ENCODE results near the gene TMEM115.

The TMEM115 gene

DNA sequence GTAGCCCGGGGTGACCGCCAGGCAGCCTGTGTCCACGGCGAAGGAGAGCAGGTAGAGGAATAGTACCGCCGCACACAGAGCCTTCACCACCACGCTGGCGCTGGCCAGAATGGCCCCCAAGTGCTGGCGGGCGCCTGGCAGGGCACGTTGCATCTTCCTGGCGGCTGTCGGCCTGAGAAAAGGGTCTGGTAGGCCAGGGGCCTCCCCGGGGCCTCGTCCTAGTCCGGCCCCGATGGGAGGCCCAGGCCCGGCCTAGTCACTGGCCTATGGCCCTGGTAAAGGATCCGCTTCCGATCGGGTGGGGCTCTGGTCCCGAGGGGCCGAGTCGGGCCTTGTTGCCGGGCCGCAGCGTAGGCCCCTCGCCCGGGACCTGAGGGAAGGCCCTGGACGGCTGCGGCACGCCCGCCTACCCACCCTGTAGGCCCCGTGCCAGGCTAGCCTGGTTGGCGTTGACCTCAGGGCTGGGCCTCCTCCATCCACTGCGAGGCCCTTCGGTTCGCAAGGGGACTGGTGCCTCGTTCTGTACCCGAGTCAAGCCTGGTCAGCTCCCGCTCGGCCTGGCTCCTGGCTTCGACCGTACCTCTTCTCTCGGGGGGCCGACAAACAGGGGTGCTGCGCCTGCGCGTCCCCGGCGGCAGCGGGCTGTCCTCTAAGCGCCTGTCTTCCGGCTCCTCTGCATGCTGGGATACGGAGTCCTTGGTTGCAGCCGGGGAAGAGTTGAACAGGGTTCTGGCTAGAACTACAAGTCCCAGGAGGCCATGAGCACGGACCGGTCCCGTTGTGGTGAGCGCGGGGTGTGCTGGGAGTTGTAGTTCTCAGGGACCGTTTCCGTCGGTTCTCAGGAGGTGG lies at the start of gene TMEM115:
Gene TMEM115 (minus strand): TSS at position 611 of the 849 bp plus-strand sequence. CDS start 458 bp downstream, at position 153.
- peak; percentile 81 to 96 for DNase-seq (ENCODE audit: low read depth in 1 of 2, low spot score in 1 of 2)

- no peak for DNase-seq (ENCODE audit: low read depth in 1 of 2, low spot score in 1 of 2)
Observed at GRCh38 chr3:50408443-50408944, 49.2 kb upstream of the TMEM115 start.

- no peak for DNase-seq (ENCODE audit: low read depth in 1 of 2, low spot score in 1 of 2)
Observed at GRCh38 chr3:50406487-50406886, 47.2 kb upstream of the TMEM115 start.

DNA sequence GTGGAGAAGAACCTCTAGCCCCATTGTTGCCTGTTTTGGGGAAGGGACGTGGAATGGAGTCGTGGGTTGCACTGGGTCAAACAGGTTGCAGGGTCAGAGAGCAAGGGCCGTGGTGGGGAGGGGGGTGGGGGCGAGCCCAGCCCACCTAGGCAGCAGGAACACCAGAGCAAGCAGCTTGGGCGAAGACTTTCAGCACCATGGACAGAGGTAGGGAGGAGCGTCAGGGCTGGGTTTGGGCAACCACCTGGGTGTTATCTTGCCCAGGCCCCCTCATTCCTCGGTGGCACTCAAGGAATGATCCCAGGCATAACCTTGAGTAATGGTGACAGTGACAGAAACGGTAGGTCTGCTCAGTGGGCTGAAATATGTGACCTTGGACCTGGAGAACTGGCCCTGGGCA lies 45.9 kb upstream of the TMEM115 start:
- DNase-seq (ENCODE audit: low read depth in 1 of 2, low spot score in 1 of 2) = no peak

DNA sequence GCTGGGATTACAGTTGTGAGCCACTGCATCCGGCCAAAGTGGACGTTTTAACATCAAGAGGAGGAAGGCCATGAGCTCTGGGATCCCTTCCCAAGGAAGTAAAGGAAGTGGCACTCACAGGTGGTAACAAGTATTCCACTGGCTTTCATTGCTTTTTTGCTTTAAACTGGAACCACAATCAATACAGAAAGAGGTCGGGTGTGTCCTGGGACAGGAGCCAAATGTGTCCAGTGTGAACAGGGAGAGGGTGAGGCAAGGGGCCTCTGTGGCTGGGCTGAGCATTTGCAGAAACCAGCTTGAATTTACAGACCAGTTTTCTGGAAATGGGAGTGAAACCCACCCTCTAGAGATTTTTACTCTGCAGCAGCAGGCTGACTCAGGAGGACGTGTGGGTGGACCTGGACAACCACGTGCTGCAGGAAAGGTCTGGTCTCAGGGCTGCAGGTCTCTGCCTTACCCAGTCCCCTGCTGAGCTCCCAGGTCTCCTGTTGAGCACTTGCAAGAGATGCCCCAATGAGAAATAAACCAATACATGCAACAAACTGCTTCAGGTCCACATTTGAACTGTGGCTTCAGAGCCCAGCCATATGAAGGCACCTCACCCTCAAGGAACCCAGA lies 42.8 kb upstream of the TMEM115 start:
- no peak for DNase-seq (ENCODE audit: low read depth in 1 of 2, low spot score in 1 of 2)

DNA sequence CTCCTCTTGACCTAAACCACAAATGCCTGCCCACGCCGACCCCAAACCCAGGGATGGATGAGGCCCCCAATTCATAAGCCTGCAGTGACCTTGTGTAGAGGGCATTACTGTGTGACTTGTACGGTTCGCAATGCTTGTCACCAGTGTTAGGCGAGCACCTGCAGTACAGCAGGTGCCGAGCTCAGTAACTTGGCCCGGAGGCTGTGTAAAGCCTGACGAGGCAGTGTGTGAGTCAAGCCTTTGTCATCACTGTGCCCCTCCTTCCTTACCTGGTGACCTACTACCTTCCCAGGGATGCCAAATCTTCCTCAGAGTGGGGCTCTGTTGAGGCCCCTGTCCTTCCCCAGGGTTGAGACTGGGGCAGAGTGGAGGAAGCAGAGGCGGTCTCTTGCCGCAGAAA lies 37.2 kb upstream of the TMEM115 start:
- DNase-seq (ENCODE audit: low read depth in 1 of 2, low spot score in 1 of 2) = no peak

- no peak for DNase-seq (ENCODE audit: low read depth in 1 of 2, low spot score in 1 of 2)
Observed at GRCh38 chr3:50395070-50395860, 35.9 kb upstream of the TMEM115 start.

GRCh38 chr3:50393061-50393460 lies 33.7 kb upstream of the TMEM115 start:
- DNase-seq (ENCODE audit: low read depth in 1 of 2, low spot score in 1 of 2) = no peak

DNA sequence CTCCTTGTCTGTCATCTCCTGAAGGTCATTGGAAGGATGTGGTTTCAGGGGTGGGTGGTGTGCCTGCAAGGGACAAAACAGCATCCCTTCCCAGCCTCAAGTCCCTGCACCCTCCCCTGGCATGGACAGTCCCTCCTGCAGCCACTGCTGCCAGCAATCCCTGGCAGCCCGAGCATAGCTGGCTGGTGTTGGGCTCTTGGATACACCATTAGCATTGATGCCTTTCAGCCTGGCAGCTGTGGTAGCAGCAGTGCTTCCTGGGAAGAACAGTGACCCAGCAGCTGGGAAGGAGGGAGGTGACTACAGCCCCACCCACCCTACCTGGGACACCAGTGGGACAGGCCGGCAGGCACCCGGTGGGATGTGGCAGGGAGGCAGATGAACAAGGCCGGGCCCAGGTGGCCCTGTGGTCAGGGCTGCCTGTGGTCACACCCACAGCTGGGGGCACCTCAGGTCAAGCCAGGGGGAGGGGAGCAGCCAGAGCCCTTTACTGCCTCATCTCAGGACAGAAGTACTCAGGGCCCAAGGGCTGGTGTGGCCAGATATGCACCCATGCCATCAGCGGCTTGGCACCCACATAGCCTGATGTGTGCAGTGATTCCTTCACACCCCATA lies 32.9 kb upstream of the TMEM115 start:
- DNase-seq (ENCODE audit: low read depth in 1 of 2, low spot score in 1 of 2) = no peak

DNA sequence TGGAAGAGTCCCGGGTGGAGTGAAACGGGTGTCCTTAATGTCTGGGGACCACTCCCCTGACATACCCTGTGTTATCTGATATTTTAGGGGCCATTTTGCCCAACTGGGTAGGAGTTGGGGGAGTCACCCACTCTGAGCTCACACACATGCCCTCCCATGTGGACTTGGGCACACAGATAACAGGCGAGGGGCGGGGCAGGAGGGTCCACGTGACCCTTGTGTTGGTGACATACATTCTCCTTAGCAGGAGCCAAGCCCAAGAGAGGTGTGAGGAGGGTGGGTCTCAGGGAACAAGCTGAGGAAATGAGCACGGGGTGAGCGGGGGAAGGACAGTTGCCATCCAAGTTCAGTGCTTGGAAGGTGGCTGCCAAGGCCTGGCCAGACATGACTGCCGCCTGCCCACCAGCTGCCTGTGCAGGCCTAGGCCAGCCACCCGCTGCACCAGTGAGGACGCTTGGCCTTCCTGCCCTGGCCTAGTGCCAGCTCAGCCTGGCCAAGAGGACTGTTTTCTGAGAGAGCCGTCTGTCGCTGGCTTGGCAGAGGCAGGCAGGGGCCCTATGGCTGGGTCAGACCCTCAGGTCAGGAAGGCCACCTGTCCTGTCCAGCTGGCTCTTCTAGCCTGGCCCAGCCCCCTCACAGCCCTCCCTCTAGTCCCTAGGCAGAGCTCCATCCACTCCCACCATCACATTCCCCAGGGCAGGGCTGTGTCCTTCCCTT lies 31.3 kb upstream of the TMEM115 start:
- DNase-seq (ENCODE audit: low read depth in 1 of 2, low spot score in 1 of 2) = no peak

DNA sequence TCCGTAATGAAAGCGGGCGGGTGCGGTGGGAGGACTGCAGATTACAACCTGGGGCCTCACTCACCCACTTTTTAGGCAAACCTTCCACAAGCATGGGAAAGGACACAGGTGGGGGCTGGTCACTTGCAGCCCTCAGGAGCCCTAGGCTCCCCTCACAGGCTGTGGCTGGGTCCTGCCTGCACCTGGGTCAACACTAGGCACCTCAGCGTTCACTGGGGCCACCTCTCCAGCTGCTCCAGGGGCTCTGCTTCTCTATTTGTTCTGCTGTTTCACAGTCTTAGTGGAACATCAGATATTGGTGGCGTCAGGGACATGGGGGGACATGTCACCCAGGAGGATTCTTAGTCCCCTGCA lies 30.1 kb upstream of the TMEM115 start:
- DNase-seq (ENCODE audit: low read depth in 1 of 2, low spot score in 1 of 2) = no peak

DNA sequence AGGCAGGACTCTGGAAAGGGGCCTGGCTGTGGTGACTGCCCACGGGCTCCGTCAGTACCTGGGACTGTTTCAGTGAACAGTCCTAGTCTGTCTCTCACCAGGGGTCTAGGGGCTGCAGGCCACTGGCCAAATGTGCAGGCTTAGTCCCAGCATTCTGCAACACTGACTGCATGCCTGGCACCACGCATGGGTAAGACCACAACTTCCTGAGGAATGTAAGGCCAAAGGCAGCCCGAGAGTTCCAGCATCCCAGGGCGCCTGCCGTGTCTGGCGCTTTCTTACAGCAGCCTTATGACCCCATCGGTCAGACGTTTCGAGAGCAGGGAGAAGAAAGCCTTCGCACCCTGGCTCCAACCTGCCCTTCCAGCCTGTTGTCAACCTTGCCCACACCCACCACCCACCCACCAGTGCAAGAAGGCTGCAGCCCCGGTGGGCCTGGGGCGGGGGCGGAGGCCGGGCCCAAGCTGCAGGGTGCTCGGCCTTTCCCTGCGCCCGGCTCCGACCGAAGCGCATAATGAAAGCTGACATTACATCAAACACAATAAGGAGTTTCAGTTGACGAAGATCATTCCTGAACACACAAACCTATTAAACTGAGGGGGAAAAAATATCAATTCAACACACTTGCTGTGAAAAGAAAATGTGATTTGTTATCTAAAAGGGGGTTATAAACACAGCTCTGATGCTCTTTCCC lies 29.5 kb upstream of the TMEM115 start:
- DNase-seq (ENCODE audit: low read depth in 1 of 2, low spot score in 1 of 2) = no peak

- no peak for DNase-seq (ENCODE audit: low read depth in 1 of 2, low spot score in 1 of 2)
Observed at GRCh38 chr3:50388016-50388719, 28.8 kb upstream of the TMEM115 start.

DNA sequence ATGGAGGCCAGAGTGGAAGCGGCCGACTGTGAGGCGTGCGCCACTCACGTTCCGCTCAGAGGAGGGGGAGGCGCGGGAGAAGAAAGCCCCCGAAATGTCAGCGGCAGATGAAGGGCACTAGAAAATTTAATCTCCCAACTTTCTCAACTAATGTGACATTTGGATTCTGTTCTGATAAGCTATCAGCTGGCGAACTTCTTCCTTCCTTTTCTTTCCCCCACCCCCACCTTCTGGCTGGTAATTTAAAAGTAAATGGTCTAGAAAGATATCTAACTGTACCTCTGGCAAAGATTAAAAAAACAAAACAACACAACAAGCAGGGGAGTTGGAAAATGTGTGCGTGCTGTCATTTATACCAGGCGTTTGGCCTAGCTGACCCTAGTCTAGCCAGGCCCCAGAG lies 26.4 kb upstream of the TMEM115 start:
- no peak for DNase-seq (ENCODE audit: low read depth in 1 of 2, low spot score in 1 of 2)

DNA sequence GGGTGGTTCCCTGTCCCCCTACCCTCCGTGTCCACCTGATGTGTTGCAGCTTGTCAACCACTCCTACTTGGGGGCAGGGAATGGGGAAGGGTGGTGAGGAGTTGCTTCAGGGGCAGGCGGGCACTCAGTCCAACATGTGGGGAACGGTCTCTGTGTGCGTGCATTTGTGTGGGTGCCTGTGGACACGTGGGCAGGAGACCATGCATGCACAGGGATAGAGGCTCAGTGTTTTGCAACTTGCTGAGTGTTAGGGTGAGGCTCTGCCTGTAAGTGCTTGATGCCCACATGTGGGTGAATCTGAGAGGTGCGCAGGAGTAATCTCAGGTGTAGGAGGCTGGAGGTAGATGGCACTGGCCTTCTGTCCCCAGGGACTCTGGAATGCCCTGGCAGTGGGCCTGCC lies 24.4 kb upstream of the TMEM115 start:
- no peak for DNase-seq (ENCODE audit: low read depth in 1 of 2, low spot score in 1 of 2)

DNA sequence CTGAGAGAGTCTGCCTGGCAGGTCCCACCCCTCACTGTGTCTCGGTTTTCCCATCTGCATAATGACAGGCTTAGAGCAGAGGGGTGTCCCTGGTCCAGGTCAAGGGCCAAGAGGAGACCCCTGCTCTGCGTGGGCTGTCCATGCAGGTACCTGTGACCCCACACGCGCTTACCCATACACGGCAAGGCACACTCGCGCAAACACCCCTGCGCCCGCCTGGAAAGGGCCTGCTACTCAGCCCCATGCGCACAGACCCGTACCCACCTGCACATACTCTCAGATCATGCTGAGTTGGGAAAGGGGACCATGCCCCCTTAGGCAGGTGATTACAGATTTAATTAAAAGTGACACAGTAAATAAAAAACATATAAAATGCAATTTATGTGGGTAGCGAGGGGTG lies 23.4 kb upstream of the TMEM115 start:
- no peak for DNase-seq (ENCODE audit: low read depth in 1 of 2, low spot score in 1 of 2)

DNA sequence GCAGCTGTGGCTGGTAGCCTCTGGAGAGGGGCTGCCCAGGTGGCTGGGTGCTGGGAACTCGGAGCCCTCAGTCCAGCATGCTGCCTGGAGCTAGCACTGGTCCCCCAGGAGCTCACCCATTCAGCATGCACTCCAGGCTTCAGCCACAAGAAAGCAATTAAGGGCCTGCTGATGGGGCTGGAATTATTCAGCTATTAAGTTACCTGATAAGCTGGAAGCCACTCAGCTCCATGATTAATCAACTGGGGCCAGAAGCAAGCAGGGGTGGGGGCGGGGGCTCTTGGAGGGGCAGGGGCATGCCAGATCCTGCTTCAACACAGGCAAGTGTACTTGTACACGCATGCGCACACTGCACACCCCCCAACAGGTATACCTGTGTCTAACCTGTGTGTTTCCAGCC lies 22.1 kb upstream of the TMEM115 start:
- no peak for DNase-seq (ENCODE audit: low read depth in 1 of 2, low spot score in 1 of 2)

DNA sequence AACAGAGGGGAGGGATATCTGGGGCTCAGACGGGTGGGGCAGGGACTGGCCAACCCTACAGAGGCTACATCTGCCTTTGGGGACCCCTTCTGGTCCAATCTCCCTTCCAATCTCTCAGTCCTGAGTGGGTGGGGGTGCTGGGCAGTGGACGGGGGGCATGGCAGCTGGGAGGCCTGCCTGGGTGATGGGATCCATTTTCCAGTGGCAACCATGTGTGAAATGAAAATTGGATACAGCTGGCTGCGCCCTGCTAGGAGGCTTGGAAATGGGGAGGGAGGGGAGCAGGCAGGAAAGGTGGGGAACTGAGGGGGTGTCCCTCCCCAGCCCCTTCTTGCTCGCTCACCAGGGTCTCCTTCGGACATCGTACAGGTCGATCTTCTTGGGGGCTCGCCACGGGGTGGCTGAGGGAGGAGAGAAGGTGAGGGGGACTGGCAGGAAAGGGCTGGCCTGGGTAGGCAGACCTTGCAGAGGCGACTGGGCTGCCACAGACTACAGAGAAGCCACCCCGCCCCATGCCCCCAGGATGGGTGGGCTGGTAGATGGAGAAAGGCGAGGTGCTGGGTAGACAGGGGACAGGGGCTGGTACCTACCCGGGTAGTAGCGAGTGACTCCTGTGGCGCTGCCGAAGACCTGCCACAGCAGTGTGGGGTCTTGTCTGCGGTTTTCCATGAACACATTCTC lies 21.2 kb upstream of the TMEM115 start:
- DNase-seq (ENCODE audit: low read depth in 1 of 2, low spot score in 1 of 2) = no peak

- no peak for DNase-seq (ENCODE audit: low read depth in 1 of 2, low spot score in 1 of 2)
Observed at GRCh38 chr3:50378757-50379156, 19.4 kb upstream of the TMEM115 start.

Measured in activated CD4-positive, alpha-beta T cell treated with anti-CD3 and anti-CD28 coated beads, Interleukin-2, amount 50 U/mL, for 24 hours (primary cell).